IMR-90 (cell line): ENCODE results near the gene VPS26C. TPM values are rescaled to one million over a fixed set of nuclear protein-coding genes. Genes with fewer than 3 reads are reported as not detected.

Experiments
- ATAC-seq: fragments of 200-7000 bp; cut with Tn5 transposase; 2 replicates; pipeline ENCODE4 v1.9.1; 2020; ENCODE audit warnings: low read depth, mild to moderate bottlenecking, moderate library complexity
- BruUV-seq: library from RNA; stranded (reverse); fragments of 400-500 nt; replicated peaks from 2 replicates; lab custom pipeline; 2021; lab: Mats Ljungman, UMichigan
- CTCF ChIA-PET: fragments of 300-600 bp; formaldehyde crosslinking; extraction: SDS; loops from one replicate; lab custom pipeline; 2021; ENCODE audit warnings: antibody characterized with exemption; lab: Yijun Ruan, JAX
- POLR2A ChIA-PET: fragments of 300-600 bp; sonication (Branson Sonifier 250); formaldehyde crosslinking; loops from one replicate; lab custom pipeline; 2022; ENCODE audit warnings: antibody characterized with exemption; ENCODE audit not compliant: unreplicated experiment; lab: Charles Lee
- DNase-seq: peaks from one replicate; pipeline ENCODE4 v3.0.0; 2013
- H2AFZ ChIP-seq: replicated peaks from 2 replicates; pipeline ENCODE3; 2013; ENCODE audit warnings: low read length, mild to moderate bottlenecking; ENCODE audit not compliant: poor library complexity
- H2AK5ac ChIP-seq: 2 replicates; pipeline ENCODE4 v1.6.1; 2013; ENCODE audit warnings: low read depth, low read length, inconsistent platforms
- H2AK9ac ChIP-seq: replicated peaks from 2 replicates; pipeline ENCODE3; 2013; ENCODE audit warnings: mild to moderate bottlenecking, low read depth, low read length, moderate library complexity; ENCODE audit not compliant: poor library complexity
- H2BK120ac ChIP-seq: 2 replicates; pipeline ENCODE4 v1.6.1; 2013; ENCODE audit warnings: low read depth, low read length, inconsistent platforms
- H2BK15ac ChIP-seq: 3 replicates; pipeline ENCODE4 v1.6.1; 2013; ENCODE audit warnings: low read depth, low read length, inconsistent platforms
- H2BK20ac ChIP-seq: 2 replicates; pipeline ENCODE4 v1.6.1; 2013; ENCODE audit warnings: low read depth, mild to moderate bottlenecking, inconsistent platforms, low read length, moderate library complexity
- H2BK5ac ChIP-seq: 2 replicates; pipeline ENCODE4 v1.6.1; 2013; ENCODE audit warnings: mild to moderate bottlenecking, low read depth, low read length, inconsistent platforms; ENCODE audit not compliant: poor library complexity, severe bottlenecking
- H3K14ac ChIP-seq: replicated peaks from 2 replicates; pipeline ENCODE4 v1.6.1; 2013; ENCODE audit warnings: low read depth, low read length, inconsistent platforms
- H3K18ac ChIP-seq: 2 replicates; pipeline ENCODE4 v1.6.1; 2013; ENCODE audit warnings: low read depth, low read length, control low read depth
- H3K23ac ChIP-seq: 2 replicates; pipeline ENCODE4 v1.6.1; 2013; ENCODE audit warnings: low read depth, low read length, inconsistent platforms
- H3K27ac ChIP-seq: 2 replicates; pipeline ENCODE4 v1.5.1; 2013; ENCODE audit warnings: mild to moderate bottlenecking, control low read depth, low read length; ENCODE audit not compliant: insufficient read depth
- H3K27me3 ChIP-seq: 2 replicates; pipeline ENCODE4 v1.6.1; 2013; ENCODE audit warnings: low read length; ENCODE audit not compliant: control insufficient read depth, insufficient read depth
- H3K36me3 ChIP-seq: 2 replicates; pipeline ENCODE4 v1.6.1; 2013; ENCODE audit warnings: low read length, mixed read lengths; ENCODE audit not compliant: control insufficient read depth, insufficient read depth
- H3K4ac ChIP-seq: 2 replicates; pipeline ENCODE4 v1.6.1; 2013; ENCODE audit warnings: low read depth, low read length, inconsistent platforms
- H3K4me1 ChIP-seq: 2 replicates; pipeline ENCODE4 v1.6.1; 2013; ENCODE audit warnings: low read length, mixed read lengths; ENCODE audit not compliant: control insufficient read depth, insufficient read depth
- H3K4me2 ChIP-seq: 2 replicates; pipeline ENCODE4 v1.6.1; 2013; ENCODE audit warnings: low read depth, mild to moderate bottlenecking, control low read depth, low read length, moderate library complexity
- H3K4me3 ChIP-seq: 2 replicates; pipeline ENCODE4 v1.5.1; 2013; ENCODE audit warnings: low read depth, mild to moderate bottlenecking, control low read depth, low read length, moderate library complexity; ENCODE audit not compliant: insufficient read depth
- H3K56ac ChIP-seq: 2 replicates; pipeline ENCODE4 v1.6.1; 2013; ENCODE audit warnings: low read length, inconsistent platforms; ENCODE audit not compliant: insufficient read depth; ENCODE audit errors: extremely low read depth
- H3K79me1 ChIP-seq, 2 experiments: 2 replicates each; pipeline ENCODE4 v1.6.1; 2013; ENCODE audit warnings: low read length in 2 of 2, inconsistent platforms in 1 of 2, low read depth in 1 of 2
- H3K9ac ChIP-seq: 2 replicates; pipeline ENCODE4 v1.6.1; 2013; ENCODE audit warnings: low read depth, low read length, control low read depth
- H3K9me1 ChIP-seq: 2 replicates; pipeline ENCODE4 v1.6.1; 2013; ENCODE audit warnings: low read length, inconsistent platforms; ENCODE audit not compliant: insufficient read depth
- H3K9me3 ChIP-seq: 2 replicates; pipeline ENCODE4 v1.6.1; 2013; ENCODE audit warnings: low read length; ENCODE audit not compliant: control insufficient read depth, insufficient read depth
- H4K20me1 ChIP-seq: 2 replicates; pipeline ENCODE4 v1.6.1; 2013; ENCODE audit warnings: low read length, inconsistent platforms; ENCODE audit not compliant: insufficient read depth
- H4K5ac ChIP-seq: 2 replicates; pipeline ENCODE4 v1.6.1; 2013; ENCODE audit warnings: mild to moderate bottlenecking, low read depth, low read length, control low read depth
- H4K8ac ChIP-seq, 2 experiments: 2 replicates each; pipeline ENCODE4 v1.6.1; 2013; ENCODE audit warnings: low read depth in 2 of 2, low read length in 2 of 2, control low read depth in 1 of 2, inconsistent platforms in 1 of 2
- H4K91ac ChIP-seq: 2 replicates; pipeline ENCODE4 v1.6.1; 2013; ENCODE audit warnings: low read depth, low read length, inconsistent platforms; ENCODE audit not compliant: insufficient read depth
- BHLHE40 ChIP-seq: fragments of 150-350 bp; IDR thresholded peaks from 2 replicates; pipeline ENCODE4 v1.6.1; 2016; ENCODE audit warnings: mild to moderate bottlenecking, low read depth, low read length
- FOS ChIP-seq: fragments of 150-350 bp; IDR thresholded peaks from 2 replicates; pipeline ENCODE4 v1.6.1; 2016; ENCODE audit warnings: low read depth, low read length
- MXI1 ChIP-seq: IDR thresholded peaks from 2 replicates; pipeline ENCODE4 v1.6.1; 2012; ENCODE audit warnings: low read depth, mild to moderate bottlenecking, low read length, moderate library complexity, borderline replicate concordance
- NFE2L2 ChIP-seq: fragments of 150-350 bp; IDR thresholded peaks from 2 replicates; pipeline ENCODE4 v1.6.1; 2016; ENCODE audit warnings: low read depth, mild to moderate bottlenecking, low read length
- RAD21 ChIP-seq: IDR thresholded peaks from 2 replicates; pipeline ENCODE4 v1.6.1; 2012; ENCODE audit warnings: low read length, improper control_type of control experiment
- RCOR1 ChIP-seq: IDR thresholded peaks from 2 replicates; pipeline ENCODE4 v1.6.1; 2012; ENCODE audit warnings: mild to moderate bottlenecking, low read length, improper control_type of control experiment; ENCODE audit not compliant: insufficient replicate concordance
- USF2 ChIP-seq: fragments of 150-350 bp; IDR thresholded peaks from 2 replicates; pipeline ENCODE4 v1.6.1; 2017; ENCODE audit warnings: mild to moderate bottlenecking, antibody characterized with exemption, low read length, low read depth
- WGBS, 2 experiments: methylation state at CpG; one replicate each; pipeline versions ENCODE4 v1.1.5 to v1.1.7; 2013; ENCODE audit warnings: missing lambda C conversion rate in 2 of 2; ENCODE audit not compliant: insufficient read length in 1 of 2; ENCODE audit errors: extremely low coverage in 2 of 2; 5-methylcytosine and 5-hydroxymethylcytosine counted together
- dilution Hi-C: fragments of 300-500 bp; cut with HindIII; formaldehyde crosslinking; loops from one replicate; pipeline ENCODE4 v1.14.3; 2018; ENCODE audit warnings: low sequenced_read_pairs; ENCODE audit not compliant: unreplicated experiment
- in situ Hi-C: fragments of 300-500 bp; cut with MboI; formaldehyde crosslinking; loops from 3 replicates; pipeline ENCODE4 v1.14.3; 2019; ENCODE audit warnings: low sequenced_read_pairs, inconsistent platforms, mixed read lengths
- intact Hi-C: fragments of 100-400 bp; cut with micrococcal nuclease; formaldehyde crosslinking; loops from 2 replicates; pipeline ENCODE4 v1.10.0; 2022
- polyA plus RNA-seq, 3 experiments: library from polyadenylated mRNA; depleted of rRNA; stranded (reverse); fragments of >200 nt; gene quantifications; 2 replicates each; pipeline ENCODE4 v1.2.3, GENCODE V29; 2012; ENCODE audit warnings: low replicate concordance in 1 of 3
- total RNA-seq: library from RNA; depleted of rRNA; stranded (reverse); fragments of >200 nt; gene quantifications from 2 replicates; pipeline ENCODE4 v1.2.3, GENCODE V29; 2012

The VPS26C gene
- total and polyA plus RNA-seq, 2 of the 4 experiments (the other 2 are of a cell fraction) = 30.0 to 36.6 TPM

- H3K14ac ChIP-seq = no peak overlapping the region
- no peak overlapping the region for H2BK5ac ChIP-seq
- peaks cover 6% of the 10 kb centered on the region; the same call in 1 of the 2 replicates for H3K9me1 ChIP-seq
- no peak overlapping the region for H3K27ac ChIP-seq
- TF ChIP-seq FOS (no peak), MXI1 (no peak), RAD21 (no peak), USF2 (no peak), BHLHE40 (no peak), RCOR1 (no peak), NFE2L2 (no peak)
- ChIA-PET CTCF (no interaction called here), POLR2A (no interaction called here)
- H3K4me3 ChIP-seq = no peak overlapping the region
- dilution Hi-C loops (no loop called here), in situ Hi-C loops (loop anchor here (25.0 kb wide), 1 partner anchor 189 kb away; no protein-coding TSS in a partner anchor), intact Hi-C loops (loop anchor here (10.0 kb wide), 1 partner anchor 52 kb away; no protein-coding TSS in a partner anchor)
- 75% methylated on average over 2 of the region's 6 CpGs; no CpG with 5 or more reads in 1 of the 2 experiments for WGBS, 2 experiments
- no peaks in the 10 kb centered on the region for H4K20me1 ChIP-seq
- no peak overlapping the region for H2BK120ac ChIP-seq
- H3K9me3 ChIP-seq = no peaks in the 10 kb centered on the region
- H2BK20ac ChIP-seq = no peak overlapping the region
- BruUV-seq = no TSS peak
- no peak overlapping the region for H4K8ac ChIP-seq
- no peak overlapping the region for H3K4ac ChIP-seq
- no peak overlapping the region for H3K9ac ChIP-seq
- no peak overlapping the region for H2BK15ac ChIP-seq
- no peak overlapping the region for H3K23ac ChIP-seq
- H3K79me1 ChIP-seq = peaks cover 0 to 11% of the 10 kb centered on the region in 2 experiments; a peak in 2 of 4 replicates
- H3K27me3 ChIP-seq = 0 out of 2 replicates have a peak, but pooled peaks cover 1% of the 10 kb centered on the region
- H3K18ac ChIP-seq = no peak overlapping the region
- no peak overlapping the region for H4K5ac ChIP-seq
- H4K91ac ChIP-seq = no peak overlapping the region
- DNase-seq (no peak), ATAC-seq (no peak)
- H2AK5ac ChIP-seq = no peak overlapping the region
- no peak overlapping the region for H2AFZ ChIP-seq
- H3K36me3 ChIP-seq = no peaks in the 10 kb centered on the region
- no peak overlapping the region for H2AK9ac ChIP-seq
- H3K56ac ChIP-seq = no peak overlapping the region
- peaks cover 2% of the 10 kb centered on the region; the same call in 1 of the 2 replicates for H3K4me1 ChIP-seq
- no peak overlapping the region for H3K4me2 ChIP-seq
Measured at GRCh38 chr21:37272897-37273296, 5.8 kb upstream of the VPS26C start.
